IPS-18c (cell line): Measurements from ENCODE around the gene HRK.

ENCODE experiments used
- H3K4me3 ChIP-seq: 2 replicates; pipeline ENCODE4 v1.7.0; 2013; ENCODE audit warnings: low read depth, mild to moderate bottlenecking, low read length, moderate library complexity; ENCODE audit not compliant: insufficient read depth
- H3K9me3 ChIP-seq: one replicate; pipeline ENCODE4 v1.6.1; 2013; ENCODE audit warnings: mild to moderate bottlenecking, low read length, moderate library complexity; ENCODE audit not compliant: control insufficient read depth, insufficient read depth

HRK gene

GRCh38 chr12:116880213-116880816, 926 bp downstream of the HRK start:
- Histone ChIP-seq H3K4me3 (peak overlapping the region; percentile 73), H3K9me3 (no peaks in the 10 kb centered on the region)

- Histone ChIP-seq H3K4me3 (peak overlapping the region; percentile 73), H3K9me3 (no peaks in the 10 kb centered on the region)
Measured at GRCh38 chr12:116879509-116880212, 1.6 kb downstream of the HRK start.

- H3K4me3 ChIP-seq: peak overlapping the region; percentile 73
- H3K9me3 ChIP-seq: no peaks in the 10 kb centered on the region
Measured at GRCh38 chr12:116878567-116879508, 2.4 kb downstream of the HRK start.

- H3K9me3 ChIP-seq: no peaks in the 10 kb centered on the region
- peak overlapping the region; percentile 44; the same call in 1 of the 2 replicates for H3K4me3 ChIP-seq
Measured at GRCh38 chr12:116876151-116876869, 4.9 kb downstream of the HRK start.

GRCh38 chr12:116874324-116874995, 6.8 kb downstream of the HRK start:
- Histone ChIP-seq H3K4me3 (no peak overlapping the region), H3K9me3 (no peaks in the 10 kb centered on the region)

- Histone ChIP-seq H3K9me3 (no peaks in the 10 kb centered on the region), H3K4me3 (no peak overlapping the region)
Measured at GRCh38 chr12:116870306-116870705, 10.9 kb downstream of the HRK start.

- H3K4me3 ChIP-seq: no peak overlapping the region
- H3K9me3 ChIP-seq: no peaks in the 10 kb centered on the region
Measured at GRCh38 chr12:116867523-116867922, 13.7 kb downstream of the HRK start.

GRCh38 chr12:116864371-116865160, 16.7 kb downstream of the HRK start:
- no peak overlapping the region for H3K4me3 ChIP-seq
- no peaks in the 10 kb centered on the region for H3K9me3 ChIP-seq

GRCh38 chr12:116863275-116863767, 17.9 kb downstream of the HRK start:
- Histone ChIP-seq H3K4me3 (no peak overlapping the region), H3K9me3 (no peaks in the 10 kb centered on the region)

GRCh38 chr12:116862167-116862566, 19.1 kb downstream of the HRK start:
- Histone ChIP-seq H3K9me3 (no peaks in the 10 kb centered on the region), H3K4me3 (no peak overlapping the region)

- Histone ChIP-seq H3K9me3 (no peaks in the 10 kb centered on the region), H3K4me3 (no peak overlapping the region)
Measured at GRCh38 chr12:116861320-116861719, 19.9 kb downstream of the HRK start.

- H3K4me3 ChIP-seq: no peak overlapping the region
- no peaks in the 10 kb centered on the region for H3K9me3 ChIP-seq
Measured at GRCh38 chr12:116860263-116860662, 21.0 kb downstream of the HRK start.

GRCh38 chr12:116859079-116859478, 22.2 kb downstream of the HRK start:
- H3K4me3 ChIP-seq: no peak overlapping the region
- H3K9me3 ChIP-seq: no peaks in the 10 kb centered on the region

GRCh38 chr12:116856729-116857128, 24.5 kb downstream of the HRK start:
- no peaks in the 10 kb centered on the region for H3K9me3 ChIP-seq
- H3K4me3 ChIP-seq: no peak overlapping the region

- no peaks in the 10 kb centered on the region for H3K9me3 ChIP-seq
- H3K4me3 ChIP-seq: no peak overlapping the region
Measured at GRCh38 chr12:116855744-116856470, 25.3 kb downstream of the HRK start.
